Keratinocyte (primary cell): Measurements from ENCODE around the gene PIANP.

Experiments
- EZH2 ChIP-seq: IDR thresholded peaks from one replicate; pipeline ENCODE4 v1.6.1; 2012; ENCODE audit warnings: inconsistent platforms, mild to moderate bottlenecking, low read length, moderate library complexity
- TF ChIP-seq, protein P1 (sequence below), 3 experiments: IDR thresholded peaks in 1 of 3; conservative IDR thresholded peaks in 1 of 3; optimal IDR thresholded peaks in 1 of 3; 2 replicates in 2 of 3; 3 replicates in 1 of 3; pipeline versions ENCODE3 to v1.5.1; 2011; ENCODE audit warnings: low read length in 3 of 3, mild to moderate bottlenecking in 3 of 3, moderate library complexity in 2 of 3, control low read depth in 1 of 3, inconsistent platforms in 1 of 3; ENCODE audit not compliant: insufficient read depth in 2 of 3; ENCODE audit errors: extremely low read depth in 1 of 3

DNA sequence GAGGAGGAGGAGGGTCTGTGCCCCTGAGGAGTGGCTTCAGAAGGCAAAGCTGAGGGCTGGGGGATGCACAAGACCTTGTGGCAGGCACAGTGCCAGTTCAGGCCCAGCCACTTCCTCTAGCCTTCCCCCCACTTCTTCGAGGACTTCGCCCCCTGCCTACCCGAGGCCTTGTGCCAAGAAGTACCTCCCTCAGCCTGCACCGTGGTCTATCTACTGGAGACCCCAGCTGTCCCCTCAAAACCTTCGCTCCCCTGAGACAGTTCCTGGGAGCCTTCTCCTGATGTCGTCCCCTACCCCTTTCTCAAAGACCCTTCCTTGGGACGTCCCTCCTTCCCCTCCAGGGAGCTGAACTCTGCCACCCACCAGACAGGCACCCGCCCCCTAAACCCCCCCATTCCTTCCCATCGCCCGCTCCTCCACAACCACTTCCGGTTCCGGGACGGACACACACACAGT lies 12.0 kb downstream of the PIANP start:
- TF ChIP-seq, protein P1, sequence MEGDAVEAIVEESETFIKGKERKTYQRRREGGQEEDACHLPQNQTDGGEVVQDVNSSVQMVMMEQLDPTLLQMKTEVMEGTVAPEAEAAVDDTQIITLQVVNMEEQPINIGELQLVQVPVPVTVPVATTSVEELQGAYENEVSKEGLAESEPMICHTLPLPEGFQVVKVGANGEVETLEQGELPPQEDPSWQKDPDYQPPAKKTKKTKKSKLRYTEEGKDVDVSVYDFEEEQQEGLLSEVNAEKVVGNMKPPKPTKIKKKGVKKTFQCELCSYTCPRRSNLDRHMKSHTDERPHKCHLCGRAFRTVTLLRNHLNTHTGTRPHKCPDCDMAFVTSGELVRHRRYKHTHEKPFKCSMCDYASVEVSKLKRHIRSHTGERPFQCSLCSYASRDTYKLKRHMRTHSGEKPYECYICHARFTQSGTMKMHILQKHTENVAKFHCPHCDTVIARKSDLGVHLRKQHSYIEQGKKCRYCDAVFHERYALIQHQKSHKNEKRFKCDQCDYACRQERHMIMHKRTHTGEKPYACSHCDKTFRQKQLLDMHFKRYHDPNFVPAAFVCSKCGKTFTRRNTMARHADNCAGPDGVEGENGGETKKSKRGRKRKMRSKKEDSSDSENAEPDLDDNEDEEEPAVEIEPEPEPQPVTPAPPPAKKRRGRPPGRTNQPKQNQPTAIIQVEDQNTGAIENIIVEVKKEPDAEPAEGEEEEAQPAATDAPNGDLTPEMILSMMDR (optimal IDR thresholded peaks at IDR 0.05 in 1 of 3, IDR thresholded peaks at IDR 0.05 in 1 of 3, conservative IDR thresholded peaks at IDR 0.05 in 1 of 3; ENCODE audit: extremely low read depth in 1 of 3, insufficient read depth in 2 of 3, low read length in 3 of 3): no peak
- TF ChIP-seq EZH2: no peak
